ENCODE results near the gene ZC3H10. TPM values are rescaled to one million over a fixed set of nuclear protein-coding genes. Genes with fewer than 3 reads are reported as not detected.
A peak's percentile ranks its signal among the peaks of the same experiment; 100 is the strongest.

Gene ZC3H10
- total and polyA plus RNA-seq, 2 of the 13 experiments (the other 11 are each of a cell fraction or from before 2014, with no cell fraction given) = 0.70 to 2.3 TPM

GRCh38 chr12:56152132-56152755 is 34.2 kb downstream of the ZC3H10 start, which contains the start of gene MYL6B (continued):
- TF ChIP-seq, protein P1, sequence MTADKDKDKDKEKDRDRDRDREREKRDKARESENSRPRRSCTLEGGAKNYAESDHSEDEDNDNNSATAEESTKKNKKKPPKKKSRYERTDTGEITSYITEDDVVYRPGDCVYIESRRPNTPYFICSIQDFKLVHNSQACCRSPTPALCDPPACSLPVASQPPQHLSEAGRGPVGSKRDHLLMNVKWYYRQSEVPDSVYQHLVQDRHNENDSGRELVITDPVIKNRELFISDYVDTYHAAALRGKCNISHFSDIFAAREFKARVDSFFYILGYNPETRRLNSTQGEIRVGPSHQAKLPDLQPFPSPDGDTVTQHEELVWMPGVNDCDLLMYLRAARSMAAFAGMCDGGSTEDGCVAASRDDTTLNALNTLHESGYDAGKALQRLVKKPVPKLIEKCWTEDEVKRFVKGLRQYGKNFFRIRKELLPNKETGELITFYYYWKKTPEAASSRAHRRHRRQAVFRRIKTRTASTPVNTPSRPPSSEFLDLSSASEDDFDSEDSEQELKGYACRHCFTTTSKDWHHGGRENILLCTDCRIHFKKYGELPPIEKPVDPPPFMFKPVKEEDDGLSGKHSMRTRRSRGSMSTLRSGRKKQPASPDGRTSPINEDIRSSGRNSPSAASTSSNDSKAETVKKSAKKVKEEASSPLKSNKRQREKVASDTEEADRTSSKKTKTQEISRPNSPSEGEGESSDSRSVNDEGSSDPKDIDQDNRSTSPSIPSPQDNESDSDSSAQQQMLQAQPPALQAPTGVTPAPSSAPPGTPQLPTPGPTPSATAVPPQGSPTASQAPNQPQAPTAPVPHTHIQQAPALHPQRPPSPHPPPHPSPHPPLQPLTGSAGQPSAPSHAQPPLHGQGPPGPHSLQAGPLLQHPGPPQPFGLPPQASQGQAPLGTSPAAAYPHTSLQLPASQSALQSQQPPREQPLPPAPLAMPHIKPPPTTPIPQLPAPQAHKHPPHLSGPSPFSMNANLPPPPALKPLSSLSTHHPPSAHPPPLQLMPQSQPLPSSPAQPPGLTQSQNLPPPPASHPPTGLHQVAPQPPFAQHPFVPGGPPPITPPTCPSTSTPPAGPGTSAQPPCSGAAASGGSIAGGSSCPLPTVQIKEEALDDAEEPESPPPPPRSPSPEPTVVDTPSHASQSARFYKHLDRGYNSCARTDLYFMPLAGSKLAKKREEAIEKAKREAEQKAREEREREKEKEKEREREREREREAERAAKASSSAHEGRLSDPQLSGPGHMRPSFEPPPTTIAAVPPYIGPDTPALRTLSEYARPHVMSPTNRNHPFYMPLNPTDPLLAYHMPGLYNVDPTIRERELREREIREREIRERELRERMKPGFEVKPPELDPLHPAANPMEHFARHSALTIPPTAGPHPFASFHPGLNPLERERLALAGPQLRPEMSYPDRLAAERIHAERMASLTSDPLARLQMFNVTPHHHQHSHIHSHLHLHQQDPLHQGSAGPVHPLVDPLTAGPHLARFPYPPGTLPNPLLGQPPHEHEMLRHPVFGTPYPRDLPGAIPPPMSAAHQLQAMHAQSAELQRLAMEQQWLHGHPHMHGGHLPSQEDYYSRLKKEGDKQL (CRISPR knock-in tag; IDR thresholded peaks at IDR 0.05; ENCODE audit: low read depth) = no peak
- TF ChIP-seq ZNF740 (CRISPR knock-in tag; IDR thresholded peaks at IDR 0.05) (no peak), SNAI1 (CRISPR knock-in tag; IDR thresholded peaks at IDR 0.05; ENCODE audit: borderline replicate concordance) (no peak), FOXP1 (IDR thresholded peaks at IDR 0.05) (no peak), FOXP1 (CRISPR knock-in tag; IDR thresholded peaks at IDR 0.05) (no peak; the same call in 1 of the 2 replicates), ZNF788 (CRISPR knock-in tag; IDR thresholded peaks at IDR 0.05; ENCODE audit: borderline replicate concordance) (peak; percentile 74), TCF7L2 (IDR thresholded peaks at IDR 0.05; ENCODE audit: low read depth, low read length) (no peak), ZNF550 (CRISPR knock-in tag; IDR thresholded peaks at IDR 0.05; ENCODE audit: borderline replicate concordance) (no peak), ZFP36L2 (CRISPR knock-in tag; IDR thresholded peaks at IDR 0.05) (no peak), SOX6 (IDR thresholded peaks at IDR 0.05) (no peak), SOX6 (CRISPR knock-in tag; IDR thresholded peaks at IDR 0.05) (peak; percentile 59), MXD1 (CRISPR knock-in tag; IDR thresholded peaks at IDR 0.05) (no peak; the same call in 1 of the 2 replicates), CENPX (CRISPR knock-in tag; IDR thresholded peaks at IDR 0.05) (no peak), ZNF547 (CRISPR knock-in tag; IDR thresholded peaks at IDR 0.05) (no peak), REPIN1 (CRISPR knock-in tag; IDR thresholded peaks at IDR 0.05; ENCODE audit: borderline replicate concordance, low read depth) (no peak; the same call in 1 of the 2 replicates), AGO1 (IDR thresholded peaks at IDR 0.05; ENCODE audit: low read depth, low read length, poor library complexity, severe bottlenecking) (peak; percentile 62)
- TF ChIP-seq, protein P2, sequence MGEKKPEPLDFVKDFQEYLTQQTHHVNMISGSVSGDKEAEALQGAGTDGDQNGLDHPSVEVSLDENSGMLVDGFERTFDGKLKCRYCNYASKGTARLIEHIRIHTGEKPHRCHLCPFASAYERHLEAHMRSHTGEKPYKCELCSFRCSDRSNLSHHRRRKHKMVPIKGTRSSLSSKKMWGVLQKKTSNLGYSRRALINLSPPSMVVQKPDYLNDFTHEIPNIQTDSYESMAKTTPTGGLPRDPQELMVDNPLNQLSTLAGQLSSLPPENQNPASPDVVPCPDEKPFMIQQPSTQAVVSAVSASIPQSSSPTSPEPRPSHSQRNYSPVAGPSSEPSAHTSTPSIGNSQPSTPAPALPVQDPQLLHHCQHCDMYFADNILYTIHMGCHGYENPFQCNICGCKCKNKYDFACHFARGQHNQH (CRISPR knock-in tag; IDR thresholded peaks at IDR 0.05) = peak; percentile 54; the same call in 1 of the 2 replicates
- TF ChIP-seq, protein P3, sequence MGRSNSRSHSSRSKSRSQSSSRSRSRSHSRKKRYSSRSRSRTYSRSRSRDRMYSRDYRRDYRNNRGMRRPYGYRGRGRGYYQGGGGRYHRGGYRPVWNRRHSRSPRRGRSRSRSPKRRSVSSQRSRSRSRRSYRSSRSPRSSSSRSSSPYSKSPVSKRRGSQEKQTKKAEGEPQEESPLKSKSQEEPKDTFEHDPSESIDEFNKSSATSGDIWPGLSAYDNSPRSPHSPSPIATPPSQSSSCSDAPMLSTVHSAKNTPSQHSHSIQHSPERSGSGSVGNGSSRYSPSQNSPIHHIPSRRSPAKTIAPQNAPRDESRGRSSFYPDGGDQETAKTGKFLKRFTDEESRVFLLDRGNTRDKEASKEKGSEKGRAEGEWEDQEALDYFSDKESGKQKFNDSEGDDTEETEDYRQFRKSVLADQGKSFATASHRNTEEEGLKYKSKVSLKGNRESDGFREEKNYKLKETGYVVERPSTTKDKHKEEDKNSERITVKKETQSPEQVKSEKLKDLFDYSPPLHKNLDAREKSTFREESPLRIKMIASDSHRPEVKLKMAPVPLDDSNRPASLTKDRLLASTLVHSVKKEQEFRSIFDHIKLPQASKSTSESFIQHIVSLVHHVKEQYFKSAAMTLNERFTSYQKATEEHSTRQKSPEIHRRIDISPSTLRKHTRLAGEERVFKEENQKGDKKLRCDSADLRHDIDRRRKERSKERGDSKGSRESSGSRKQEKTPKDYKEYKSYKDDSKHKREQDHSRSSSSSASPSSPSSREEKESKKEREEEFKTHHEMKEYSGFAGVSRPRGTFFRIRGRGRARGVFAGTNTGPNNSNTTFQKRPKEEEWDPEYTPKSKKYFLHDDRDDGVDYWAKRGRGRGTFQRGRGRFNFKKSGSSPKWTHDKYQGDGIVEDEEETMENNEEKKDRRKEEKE (IDR thresholded peaks at IDR 0.05) = no peak
- TF ChIP-seq, protein P4, sequence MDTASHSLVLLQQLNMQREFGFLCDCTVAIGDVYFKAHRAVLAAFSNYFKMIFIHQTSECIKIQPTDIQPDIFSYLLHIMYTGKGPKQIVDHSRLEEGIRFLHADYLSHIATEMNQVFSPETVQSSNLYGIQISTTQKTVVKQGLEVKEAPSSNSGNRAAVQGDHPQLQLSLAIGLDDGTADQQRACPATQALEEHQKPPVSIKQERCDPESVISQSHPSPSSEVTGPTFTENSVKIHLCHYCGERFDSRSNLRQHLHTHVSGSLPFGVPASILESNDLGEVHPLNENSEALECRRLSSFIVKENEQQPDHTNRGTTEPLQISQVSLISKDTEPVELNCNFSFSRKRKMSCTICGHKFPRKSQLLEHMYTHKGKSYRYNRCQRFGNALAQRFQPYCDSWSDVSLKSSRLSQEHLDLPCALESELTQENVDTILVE (CRISPR knock-in tag; IDR thresholded peaks at IDR 0.05) = no peak

Measured in HepG2 (cell line).